Measurements from ENCODE around the gene ACSF3. TPM values are rescaled to one million over a fixed set of nuclear protein-coding genes. Genes with fewer than 3 reads are reported as not detected.

Gene ACSF3
- total RNA-seq, 1 donor from 2014 or later, result 32.0 TPM

DNA sequence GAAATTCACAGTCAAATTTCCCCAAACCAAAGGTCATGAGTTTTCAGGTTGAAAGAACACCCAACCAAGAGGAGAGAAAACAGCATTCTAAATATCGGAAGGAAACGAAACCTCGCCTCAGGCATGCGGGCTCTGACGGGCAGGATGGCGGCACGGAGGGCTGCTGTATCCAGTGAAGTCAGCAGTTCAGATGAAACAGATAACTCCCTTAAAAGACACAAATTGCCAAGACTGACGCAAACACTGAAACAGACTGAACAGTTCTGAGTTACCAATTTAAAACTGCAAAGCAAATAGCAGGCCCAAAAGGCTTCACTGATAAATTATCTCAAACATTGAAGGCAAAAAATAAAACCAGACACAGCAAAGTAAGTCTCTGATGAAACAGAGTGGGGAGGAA is 57.3 kb downstream of the ACSF3 start:
- DNase-seq (no peak), ATAC-seq (no peak)
- Histone ChIP-seq H3K36me3 (peaks cover 7% of the 10 kb centered on the region), H3K9me3 (no peaks in the 10 kb centered on the region), H3K4me3 (no peak overlapping the region), H3K4me1 (peaks cover 14% of the 10 kb centered on the region), H3K27ac (no peak overlapping the region), H3K27me3 (no peaks in the 10 kb centered on the region)
- intact Hi-C loops (cut with DNase I), result no loop called here
- TF ChIP-seq, protein P1, sequence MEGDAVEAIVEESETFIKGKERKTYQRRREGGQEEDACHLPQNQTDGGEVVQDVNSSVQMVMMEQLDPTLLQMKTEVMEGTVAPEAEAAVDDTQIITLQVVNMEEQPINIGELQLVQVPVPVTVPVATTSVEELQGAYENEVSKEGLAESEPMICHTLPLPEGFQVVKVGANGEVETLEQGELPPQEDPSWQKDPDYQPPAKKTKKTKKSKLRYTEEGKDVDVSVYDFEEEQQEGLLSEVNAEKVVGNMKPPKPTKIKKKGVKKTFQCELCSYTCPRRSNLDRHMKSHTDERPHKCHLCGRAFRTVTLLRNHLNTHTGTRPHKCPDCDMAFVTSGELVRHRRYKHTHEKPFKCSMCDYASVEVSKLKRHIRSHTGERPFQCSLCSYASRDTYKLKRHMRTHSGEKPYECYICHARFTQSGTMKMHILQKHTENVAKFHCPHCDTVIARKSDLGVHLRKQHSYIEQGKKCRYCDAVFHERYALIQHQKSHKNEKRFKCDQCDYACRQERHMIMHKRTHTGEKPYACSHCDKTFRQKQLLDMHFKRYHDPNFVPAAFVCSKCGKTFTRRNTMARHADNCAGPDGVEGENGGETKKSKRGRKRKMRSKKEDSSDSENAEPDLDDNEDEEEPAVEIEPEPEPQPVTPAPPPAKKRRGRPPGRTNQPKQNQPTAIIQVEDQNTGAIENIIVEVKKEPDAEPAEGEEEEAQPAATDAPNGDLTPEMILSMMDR (IDR thresholded peaks at IDR 0.05), result no peak

DNA sequence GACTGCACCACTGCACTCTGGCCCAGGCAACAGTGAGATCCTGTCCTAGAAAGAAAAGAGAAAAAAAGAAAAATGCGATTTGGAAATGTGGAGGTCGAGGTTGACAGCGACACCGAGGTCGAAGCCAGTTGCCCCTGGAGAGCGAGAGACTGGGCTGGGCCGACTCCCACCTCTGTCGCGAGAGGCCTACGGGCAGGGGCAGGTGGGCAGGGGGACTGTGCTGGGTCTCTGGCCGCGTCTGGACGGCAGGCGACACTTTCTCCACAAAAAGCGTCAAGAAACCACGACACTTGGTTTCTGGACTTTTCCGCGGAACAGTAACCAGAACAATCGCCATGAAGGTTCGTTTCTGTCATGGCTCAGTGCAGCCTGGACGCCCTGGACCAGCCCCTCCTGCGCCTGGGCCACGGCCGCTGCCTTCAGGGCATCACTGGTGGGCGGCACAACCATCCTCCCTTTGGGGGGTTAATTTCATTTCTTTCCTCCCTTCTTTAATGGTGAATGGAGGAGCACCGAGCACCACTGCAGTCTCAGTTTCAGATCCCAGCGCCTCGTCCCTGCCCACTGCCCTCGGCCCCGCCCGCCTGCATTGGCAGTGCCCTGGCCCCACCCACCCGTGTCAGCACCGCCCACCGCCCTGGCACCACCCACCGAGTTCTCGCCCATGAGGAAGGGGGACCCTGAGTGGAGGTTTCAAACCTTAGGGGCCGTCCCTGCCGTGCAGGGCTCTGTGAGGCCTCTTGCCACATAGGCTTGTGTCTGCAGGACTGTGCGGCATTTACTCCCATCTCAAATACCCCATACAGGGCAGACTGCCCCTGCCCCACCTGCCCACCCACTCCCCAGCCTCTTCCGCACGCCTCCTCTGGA is 59.4 kb downstream of the ACSF3 start:
- Histone ChIP-seq H3K36me3 (no peaks in the 10 kb centered on the region), H3K4me1 (peaks cover 19% of the 10 kb centered on the region), H3K27ac (no peak overlapping the region), H3K27me3 (no peaks in the 10 kb centered on the region), H3K9me3 (no peaks in the 10 kb centered on the region), H3K4me3 (no peak overlapping the region)
- DNase-seq (no peak), ATAC-seq (peak; percentile 2)
- intact Hi-C loops (cut with DNase I), result no loop called here
- TF ChIP-seq, protein P1 (IDR thresholded peaks at IDR 0.05), result no peak

DNA sequence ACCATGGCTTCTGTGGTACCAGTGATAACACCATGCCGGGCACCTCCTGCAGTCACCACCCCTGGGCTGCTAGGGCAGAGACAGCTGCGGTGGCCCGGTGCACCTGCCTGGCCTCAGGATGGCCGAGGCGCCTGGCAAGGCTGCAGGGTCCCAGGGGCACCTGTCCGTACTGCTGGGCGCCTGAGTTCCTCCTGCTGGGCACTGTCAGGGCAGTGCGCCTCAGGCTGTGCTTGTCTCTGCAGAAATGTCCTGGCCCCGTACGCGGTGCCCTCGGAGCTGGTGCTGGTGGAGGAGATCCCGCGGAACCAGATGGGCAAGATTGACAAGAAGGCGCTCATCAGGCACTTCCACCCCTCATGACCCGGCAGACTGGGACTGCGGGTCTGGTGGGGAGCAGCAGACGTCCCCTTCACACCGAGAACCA is 60.2 kb downstream of the ACSF3 start:
- Histone ChIP-seq H3K4me1 (peaks cover 19% of the 10 kb centered on the region), H3K4me3 (no peak overlapping the region), H3K27me3 (no peaks in the 10 kb centered on the region), H3K36me3 (no peaks in the 10 kb centered on the region), H3K27ac (no peak overlapping the region), H3K9me3 (no peaks in the 10 kb centered on the region)
- TF ChIP-seq, protein P1 (IDR thresholded peaks at IDR 0.05), result no peak
- no peak for DNase-seq
- peak; percentile 3 for ATAC-seq
- intact Hi-C loops (cut with DNase I), result no loop called here

DNA sequence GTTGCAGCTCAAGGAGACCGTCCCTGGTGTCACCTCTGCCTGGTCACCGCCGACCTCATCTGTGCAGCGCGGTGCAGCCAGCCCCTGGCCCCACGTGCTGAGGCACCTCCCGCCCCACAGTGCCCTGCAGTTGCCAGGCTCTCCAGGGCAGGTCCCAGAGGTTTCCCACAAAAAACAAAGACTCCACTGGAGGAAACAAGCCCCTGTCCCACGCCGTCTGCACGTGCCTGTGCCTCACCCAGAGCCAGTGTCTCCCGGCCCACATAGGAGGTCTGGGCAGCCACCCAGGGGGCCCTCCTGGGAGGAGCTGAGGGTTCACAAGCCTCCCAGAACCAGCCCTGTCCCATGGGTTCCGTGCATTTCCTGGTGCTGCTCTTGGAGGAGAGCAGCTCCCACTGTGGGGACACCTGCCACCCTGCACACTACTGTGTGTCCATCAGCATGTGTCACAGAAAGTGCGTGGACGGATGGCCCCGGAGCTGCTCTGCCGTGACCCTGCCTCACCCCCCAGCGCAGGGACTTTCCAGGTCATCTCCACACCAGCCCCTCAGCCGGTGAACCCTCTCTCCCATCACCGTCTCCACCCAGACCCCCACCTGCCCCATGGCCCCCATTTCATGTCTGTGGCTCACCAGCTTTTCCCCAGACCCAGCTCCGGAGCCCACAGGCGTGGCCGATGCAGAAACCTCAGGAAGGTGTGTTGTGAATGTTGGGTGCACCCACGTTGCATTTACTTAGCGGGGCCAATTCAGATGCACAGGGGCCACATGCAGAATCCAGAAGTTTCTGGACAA is 60.9 kb downstream of the ACSF3 start:
- ATAC-seq (peak; percentile 4), DNase-seq (no peak)
- H3K36me3 ChIP-seq, result no peaks in the 10 kb centered on the region
- H3K4me1 ChIP-seq, result peaks cover 19% of the 10 kb centered on the region
- no peaks in the 10 kb centered on the region for H3K27me3 ChIP-seq
- TF ChIP-seq, protein P1 (IDR thresholded peaks at IDR 0.05), result no peak
- no peaks in the 10 kb centered on the region for H3K9me3 ChIP-seq
- intact Hi-C loops (cut with DNase I), result no loop called here
- no peak overlapping the region for H3K4me3 ChIP-seq
- no peak overlapping the region for H3K27ac ChIP-seq

DNA sequence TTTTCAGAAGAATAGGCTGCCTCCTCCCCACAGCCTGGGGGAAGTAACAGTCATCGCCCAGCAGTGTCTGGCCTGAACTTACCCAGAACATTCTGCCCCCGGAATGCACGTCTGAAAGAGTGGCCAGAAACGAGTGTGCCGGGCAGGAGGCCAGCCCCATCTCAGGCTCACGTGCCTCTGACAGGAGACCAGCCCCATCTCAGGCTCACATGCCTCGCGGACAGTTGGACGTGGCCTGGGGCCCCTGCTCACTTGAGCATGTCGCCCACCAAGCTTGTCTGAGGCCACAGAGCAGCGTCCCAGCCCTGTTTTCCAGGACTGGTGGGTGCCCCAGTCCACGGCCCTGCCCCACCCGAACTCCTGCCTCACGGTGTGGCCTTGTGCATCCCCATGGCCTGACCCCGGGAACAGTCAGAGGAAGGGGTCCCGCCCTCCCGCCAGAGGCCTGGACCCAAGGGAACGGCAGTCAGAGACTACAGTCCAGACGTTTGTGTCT is 61.6 kb downstream of the ACSF3 start:
- TF ChIP-seq, protein P1 (IDR thresholded peaks at IDR 0.05), result no peak
- peaks cover 19% of the 10 kb centered on the region for H3K4me1 ChIP-seq
- H3K4me3 ChIP-seq, result no peak overlapping the region
- no peaks in the 10 kb centered on the region for H3K27me3 ChIP-seq
- H3K9me3 ChIP-seq, result no peaks in the 10 kb centered on the region
- intact Hi-C loops (cut with DNase I), result no loop called here
- peak overlapping the region; percentile 60 for H3K27ac ChIP-seq
- ATAC-seq (peak; percentile 57), DNase-seq (peak; percentile 82)
- H3K36me3 ChIP-seq, result no peaks in the 10 kb centered on the region

Measured in upper lobe of right lung (tissue), 1 donor.